WI38 (cell line): ENCODE measurements around the gene BEND3.

Experiments used
- H3K4me3 ChIP-seq: 2 replicates; pipeline ENCODE4 v1.5.1; 2011; ENCODE audit warnings: low read depth, mild to moderate bottlenecking, control low read depth, low read length
- CTCF ChIP-seq: IDR thresholded peaks from 2 replicates; pipeline ENCODE4 v1.5.1; 2012; ENCODE audit warnings: low read depth, mild to moderate bottlenecking, control low read depth, low read length

Gene BEND3

DNA sequence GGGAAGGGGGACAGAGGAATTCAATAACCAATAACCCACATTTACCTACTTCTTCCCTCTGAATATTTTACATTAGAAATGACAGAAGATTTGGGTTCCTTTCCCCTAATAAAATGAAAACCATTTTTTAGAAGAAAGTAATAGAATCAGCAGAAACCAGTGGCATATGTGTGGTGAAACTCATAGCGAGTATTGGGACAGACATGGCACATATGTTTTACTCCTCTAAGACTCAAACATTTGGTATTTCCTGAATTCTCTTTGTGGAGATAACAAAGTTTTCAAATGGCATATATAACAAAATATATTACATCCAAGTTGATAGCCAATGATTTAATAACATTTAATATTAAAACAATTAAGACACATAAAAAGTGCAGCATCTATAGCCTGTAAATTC lies 12.9 kb upstream of the BEND3 start:
- TF ChIP-seq CTCF, result no peak
- no peak overlapping the region for H3K4me3 ChIP-seq

DNA sequence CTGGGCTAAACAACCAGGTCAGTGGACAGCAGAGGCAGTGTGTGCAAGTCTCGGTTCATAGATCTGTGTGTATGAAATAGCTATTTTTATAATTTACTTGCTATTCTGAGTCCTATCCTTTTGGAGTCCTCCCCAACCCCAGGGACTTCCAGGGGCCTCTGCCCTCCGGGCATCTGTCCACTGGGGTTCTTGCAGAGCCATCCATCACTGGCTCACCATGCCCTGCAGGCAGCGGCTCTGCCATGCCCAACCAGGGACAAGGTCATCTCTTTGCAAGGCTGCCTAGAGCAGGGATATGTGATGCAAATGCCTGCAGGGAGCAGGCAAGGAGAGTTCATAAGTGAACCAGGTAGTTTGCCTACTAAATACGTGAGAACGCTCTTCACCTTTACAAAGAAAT lies 10.5 kb upstream of the BEND3 start:
- TF ChIP-seq CTCF, result no peak
- no peak overlapping the region for H3K4me3 ChIP-seq

DNA sequence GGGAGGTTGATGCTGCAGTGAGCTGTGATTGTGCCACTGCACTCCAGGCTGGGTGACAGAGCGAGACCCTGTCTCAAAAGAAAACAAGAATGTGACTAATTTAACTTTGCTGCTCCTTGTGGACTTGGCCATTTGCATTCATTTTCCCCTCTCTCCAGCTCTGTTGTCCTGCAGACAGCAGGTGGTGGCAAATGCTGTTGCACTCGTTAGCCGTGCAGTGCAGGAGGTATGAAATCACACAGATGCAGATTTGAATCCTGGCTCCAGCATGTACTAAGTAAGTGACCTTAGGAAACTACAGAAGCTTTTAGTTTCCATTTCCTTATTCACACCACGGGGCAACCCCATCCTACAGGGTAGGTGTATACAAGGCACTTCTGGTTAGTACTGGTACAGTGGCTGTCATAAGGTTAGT lies 9.6 kb upstream of the BEND3 start:
- no peak overlapping the region for H3K4me3 ChIP-seq
- TF ChIP-seq CTCF, result no peak

- TF ChIP-seq CTCF, result no peak
- no peak overlapping the region for H3K4me3 ChIP-seq
Measured at GRCh38 chr6:107123501-107123900, 8.2 kb upstream of the BEND3 start.

DNA sequence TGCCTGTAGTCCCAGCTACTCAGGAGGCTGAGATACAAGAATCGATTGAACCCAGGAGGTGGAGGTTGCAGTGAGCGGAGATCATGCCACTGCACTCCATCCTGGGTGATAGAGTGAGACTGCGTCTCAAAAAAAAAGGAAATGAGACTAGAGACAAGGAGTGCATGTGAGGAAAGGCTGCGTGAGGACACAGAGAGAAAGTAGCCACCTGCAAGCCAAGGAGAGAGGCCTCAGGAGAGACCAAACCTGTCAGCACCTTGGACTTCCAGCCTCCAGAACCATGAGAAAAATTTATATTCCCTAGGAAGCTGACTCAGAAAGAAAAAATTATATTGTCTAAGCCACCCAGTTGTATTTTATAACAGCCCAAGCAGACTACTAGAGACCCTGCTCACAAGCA lies 7.4 kb upstream of the BEND3 start:
- TF ChIP-seq CTCF, result no peak
- H3K4me3 ChIP-seq, result no peak overlapping the region

- H3K4me3 ChIP-seq, result no peak overlapping the region
Measured at GRCh38 chr6:107121964-107122495, 6.7 kb upstream of the BEND3 start.

DNA sequence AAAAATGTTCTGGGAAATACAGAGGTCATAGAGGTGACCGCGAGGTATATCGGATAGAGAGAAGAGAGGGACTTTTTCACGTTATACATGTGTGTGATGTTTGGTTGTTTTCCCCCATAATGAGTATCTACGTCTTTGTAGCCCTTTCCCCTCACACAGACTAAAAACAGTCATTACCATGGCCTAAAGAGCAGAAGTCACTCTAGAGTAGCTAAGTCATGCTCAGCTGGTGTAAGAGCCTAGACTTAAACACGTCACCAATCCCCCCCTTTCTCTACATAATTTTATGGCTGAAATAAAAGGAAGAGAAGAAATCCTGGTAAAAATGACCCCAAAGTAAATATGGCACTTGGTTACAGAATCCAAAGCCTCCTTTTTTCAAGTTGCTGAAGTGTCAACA lies 6.0 kb upstream of the BEND3 start:
- TF ChIP-seq CTCF, result no peak
- no peak overlapping the region for H3K4me3 ChIP-seq

More at GRCh38 chr6:107121964-107122495, 6.7 kb upstream of the BEND3 start:
- TF ChIP-seq CTCF, result no peak
